Loucy (cell line): ENCODE data around the gene NIF3L1.
"Not testable (repeated sequence)": the region's sequence is repeated elsewhere in the genome, so short reads cannot be mapped to it uniquely, and the experiment has no call there.

ENCODE experiments used
- H2AFZ ChIP-seq: fragments of 200-600 bp; sonication (generic); 2 replicates; pipeline ENCODE4 v1.6.0; 2016; ENCODE audit warnings: antibody characterized with exemption, mild to moderate bottlenecking, low read length, moderate library complexity
- H3F3A ChIP-seq: fragments of 200-600 bp; 2 replicates; pipeline ENCODE4 v1.6.0; 2016; ENCODE audit warnings: antibody characterized with exemption, low read depth, mild to moderate bottlenecking
- H3K27me3 ChIP-seq: fragments of 200-600 bp; sonication (generic); 2 replicates; pipeline ENCODE4 v1.6.1; 2014; ENCODE audit warnings: low read length, mild to moderate bottlenecking; ENCODE audit not compliant: insufficient read depth, poor library complexity, severe bottlenecking
- H3K36me3 ChIP-seq: fragments of 200-600 bp; sonication (generic); 2 replicates; pipeline ENCODE4 v1.6.1; 2016; ENCODE audit warnings: low read length; ENCODE audit not compliant: insufficient read depth
- H3K4me1 ChIP-seq: fragments of 200-600 bp; sonication (generic); 2 replicates; pipeline ENCODE4 v1.5.1; 2014; ENCODE audit warnings: low read length, mild to moderate bottlenecking; ENCODE audit not compliant: insufficient read depth, poor library complexity, severe bottlenecking
- H3K4me2 ChIP-seq: fragments of 200-600 bp; sonication (generic); 2 replicates; pipeline ENCODE4 v1.6.0; 2014; ENCODE audit warnings: antibody characterized with exemption, low read length, low read depth, mild to moderate bottlenecking; ENCODE audit not compliant: poor library complexity, severe bottlenecking
- H3K4me3 ChIP-seq: fragments of 200-600 bp; sonication (generic); 2 replicates; pipeline ENCODE4 v1.5.1; 2014; ENCODE audit warnings: low read length, mild to moderate bottlenecking, mixed read lengths; ENCODE audit not compliant: poor library complexity, severe bottlenecking
- H3K79me2 ChIP-seq: fragments of 200-600 bp; sonication (generic); 2 replicates; pipeline ENCODE4 v1.6.1; 2014; ENCODE audit warnings: low read length; ENCODE audit not compliant: insufficient read depth
- H3K9ac ChIP-seq: fragments of 200-600 bp; sonication (generic); 2 replicates; pipeline ENCODE4 v1.6.0; 2014; ENCODE audit warnings: mild to moderate bottlenecking, low read depth, low read length, moderate library complexity; ENCODE audit not compliant: poor library complexity, severe bottlenecking
- H3K9me2 ChIP-seq: fragments of 200-600 bp; sonication (generic); replicated peaks from 2 replicates; pipeline ENCODE4 v1.6.1; 2016; ENCODE audit warnings: low read depth, low read length, mixed read lengths
- H3K9me3 ChIP-seq: fragments of 200-600 bp; sonication (generic); 2 replicates; pipeline ENCODE4 v1.6.1; 2014; ENCODE audit warnings: mild to moderate bottlenecking, antibody characterized with exemption, low read length, low read depth; ENCODE audit not compliant: insufficient read depth
- H4K20me1 ChIP-seq: fragments of 200-600 bp; sonication (generic); 2 replicates; pipeline ENCODE4 v1.6.0; 2014; ENCODE audit warnings: antibody characterized with exemption, low read length, mild to moderate bottlenecking; ENCODE audit not compliant: insufficient read depth, poor library complexity, severe bottlenecking
- CTCF ChIP-seq: fragments of 200-600 bp; sonication (generic); conservative IDR thresholded peaks from 2 replicates; pipeline ENCODE4 v1.5.1; 2014; ENCODE audit warnings: mild to moderate bottlenecking, antibody characterized with exemption, low read length
- EZH2phosphoT487 ChIP-seq: fragments of 200-600 bp; IDR thresholded peaks from 2 replicates; pipeline ENCODE4 v1.6.1; 2018; ENCODE audit warnings: antibody characterized with exemption, mild to moderate bottlenecking, moderate library complexity, borderline replicate concordance

The NIF3L1 gene

GRCh38 chr2:200873560-200873959, 15.6 kb upstream of the NIF3L1 start:
- Histone ChIP-seq H3K9ac (no peak overlapping the region), H3K27me3 (no peaks in the 10 kb centered on the region), H3K4me1 (no peaks in the 10 kb centered on the region), H3K9me2 (no peaks in the 10 kb centered on the region), H3K9me3 (no peaks in the 10 kb centered on the region), H2AFZ (no peak overlapping the region), H4K20me1 (no peaks in the 10 kb centered on the region), H3K4me2 (no peak overlapping the region), H3K36me3 (peaks cover 53% of the 10 kb centered on the region; the same call in 1 of the 2 replicates), H3K4me3 (no peak overlapping the region), H3K79me2 (no peaks in the 10 kb centered on the region), H3F3A (no peaks in the 10 kb centered on the region)
- TF ChIP-seq CTCF (no peak), EZH2phosphoT487 (no peak)

- H3K36me3 ChIP-seq, result peaks cover 78% of the 10 kb centered on the region; the same call in 1 of the 2 replicates
These were observed 11.7 kb upstream of the NIF3L1 start for GRCh38 chr2:200877443-200877842.

GRCh38 chr2:200878289-200878880, 10.8 kb upstream of the NIF3L1 start:
- H3K4me1 ChIP-seq, result no peaks in the 10 kb centered on the region
- no peak overlapping the region for H3K4me3 ChIP-seq
- H3K9me2 ChIP-seq, result no peaks in the 10 kb centered on the region
- H3K9me3 ChIP-seq, result no peaks in the 10 kb centered on the region
- TF ChIP-seq EZH2phosphoT487 (no peak), CTCF (no peak)
- no peak overlapping the region for H3K4me2 ChIP-seq
- no peaks in the 10 kb centered on the region for H4K20me1 ChIP-seq
- H3K27me3 ChIP-seq, result no peaks in the 10 kb centered on the region
- H3K79me2 ChIP-seq, result peaks cover 17% of the 10 kb centered on the region; the same call in 1 of the 2 replicates
- H3F3A ChIP-seq, result no peaks in the 10 kb centered on the region
- H3K9ac ChIP-seq, result no peak overlapping the region
- H2AFZ ChIP-seq, result no peak overlapping the region
- peaks cover 79% of the 10 kb centered on the region; the same call in 1 of the 2 replicates for H3K36me3 ChIP-seq

More at GRCh38 chr2:200877443-200877842, 11.7 kb upstream of the NIF3L1 start:
- H3K27me3 ChIP-seq, result no peaks in the 10 kb centered on the region
- no peaks in the 10 kb centered on the region for H3K9me2 ChIP-seq
- no peak overlapping the region for H3K9ac ChIP-seq
- H3K4me2 ChIP-seq, result no peak overlapping the region
- H4K20me1 ChIP-seq, result no peaks in the 10 kb centered on the region
- no peaks in the 10 kb centered on the region for H3K4me1 ChIP-seq
- no peak overlapping the region for H2AFZ ChIP-seq
- H3K4me3 ChIP-seq, result no peak overlapping the region
- no peak for TF ChIP-seq CTCF
- TF ChIP-seq EZH2phosphoT487, result no peak
- H3K9me3 ChIP-seq, result no peaks in the 10 kb centered on the region
- H3F3A ChIP-seq, result no peaks in the 10 kb centered on the region
- peaks cover 9% of the 10 kb centered on the region; the same call in 1 of the 2 replicates for H3K79me2 ChIP-seq

- not testable (repeated sequence) for H4K20me1 ChIP-seq, H3K4me2 ChIP-seq, H3K4me1 ChIP-seq, H3K9me3 ChIP-seq, H2AFZ ChIP-seq, H3K9me2 ChIP-seq, H3K4me3 ChIP-seq, H3K27me3 ChIP-seq, H3K9ac ChIP-seq, H3F3A ChIP-seq
- H3K79me2 ChIP-seq, result peaks cover 37% of the 10 kb centered on the region
- H3K36me3 ChIP-seq, result peaks cover 56% of the 10 kb centered on the region
These were observed 7.4 kb upstream of the NIF3L1 start for GRCh38 chr2:200881715-200882249.
